H9 (cell line): Measurements from ENCODE around the gene LMO3. TPM values are rescaled to one million over a fixed set of nuclear protein-coding genes. Genes with fewer than 3 reads are reported as not detected.

Experiments used
- DNase-seq: peaks from one replicate; pipeline ENCODE4 v3.0.0-alpha.2; 2017
- H2AFZ ChIP-seq: one replicate; pipeline ENCODE4 v1.6.1; 2013; ENCODE audit warnings: mild to moderate bottlenecking, low read length, control low read depth, moderate library complexity
- H2AK5ac ChIP-seq: 2 replicates; pipeline ENCODE4 v1.6.1; 2013; ENCODE audit warnings: low read length, control low read depth, mixed read lengths; ENCODE audit not compliant: insufficient read length
- H2BK120ac ChIP-seq: one replicate; pipeline ENCODE4 v1.6.1; 2013; ENCODE audit warnings: low read depth, mild to moderate bottlenecking, low read length, control low read depth, inconsistent platforms; ENCODE audit not compliant: poor library complexity, severe bottlenecking
- H2BK12ac ChIP-seq: 2 replicates; pipeline ENCODE4 v1.6.1; 2013; ENCODE audit warnings: low read length, control low read depth, mixed read lengths, low read depth; ENCODE audit not compliant: insufficient read length
- H2BK15ac ChIP-seq: 2 replicates; pipeline ENCODE4 v1.6.1; 2013; ENCODE audit warnings: low read depth, low read length, control low read depth
- H2BK20ac ChIP-seq: one replicate; pipeline ENCODE4 v1.6.1; 2013; ENCODE audit warnings: low read depth, mild to moderate bottlenecking, low read length, control low read depth, inconsistent platforms; ENCODE audit not compliant: poor library complexity, severe bottlenecking
- H2BK5ac ChIP-seq: 2 replicates; pipeline ENCODE4 v1.6.1; 2013; ENCODE audit warnings: low read length, control low read depth, mixed read lengths; ENCODE audit not compliant: insufficient read length
- H3K14ac ChIP-seq: 2 replicates; pipeline ENCODE4 v1.6.1; 2013; ENCODE audit warnings: low read length, control low read depth; ENCODE audit not compliant: insufficient read depth
- H3K18ac ChIP-seq: 2 replicates; pipeline ENCODE4 v1.6.1; 2013; ENCODE audit warnings: low read depth, mild to moderate bottlenecking, mixed read lengths, low read length, control low read depth; ENCODE audit not compliant: insufficient read length
- H3K23ac ChIP-seq: 2 replicates; pipeline ENCODE4 v1.6.1; 2013; ENCODE audit warnings: low read length, control low read depth, mixed read lengths, low read depth; ENCODE audit not compliant: insufficient read length
- H3K23me2 ChIP-seq: 2 replicates; pipeline ENCODE4 v1.6.1; 2013; ENCODE audit warnings: low read depth, mild to moderate bottlenecking, mixed read lengths, low read length, control low read depth; ENCODE audit not compliant: insufficient read length, poor library complexity, severe bottlenecking
- H3K27ac ChIP-seq: 2 replicates; pipeline ENCODE4 v1.5.1; 2013; ENCODE audit warnings: low read length, control low read depth, mixed read lengths, low read depth; ENCODE audit not compliant: insufficient read length
- H3K27me3 ChIP-seq: 2 replicates; pipeline ENCODE4 v1.6.1; 2013; ENCODE audit warnings: low read length, control low read depth, inconsistent platforms; ENCODE audit not compliant: insufficient read depth
- H3K4ac ChIP-seq: 2 replicates; pipeline ENCODE4 v1.6.1; 2013; ENCODE audit warnings: low read depth, mild to moderate bottlenecking, control low read depth, inconsistent platforms, low read length, moderate library complexity
- H3K4me1 ChIP-seq: 2 replicates; pipeline ENCODE4 v1.6.1; 2013; ENCODE audit warnings: low read length, control low read depth, inconsistent platforms; ENCODE audit not compliant: insufficient read depth
- H3K4me2 ChIP-seq: 2 replicates; pipeline ENCODE4 v1.6.1; 2013; ENCODE audit warnings: low read length, control low read depth, mixed read lengths; ENCODE audit not compliant: insufficient read length, insufficient read depth
- H3K56ac ChIP-seq: 2 replicates; pipeline ENCODE4 v1.6.1; 2013; ENCODE audit warnings: low read depth, mild to moderate bottlenecking, mixed read lengths, low read length, control low read depth; ENCODE audit not compliant: insufficient read length
- H3K79me1 ChIP-seq: 2 replicates; pipeline ENCODE4 v1.6.1; 2013; ENCODE audit warnings: low read depth, mild to moderate bottlenecking, moderate library complexity, low read length, control low read depth, inconsistent platforms; ENCODE audit not compliant: insufficient read depth, poor library complexity, severe bottlenecking
- H3K79me2 ChIP-seq: 2 replicates; pipeline ENCODE4 v1.6.1; 2013; ENCODE audit warnings: low read length, control low read depth, inconsistent platforms; ENCODE audit not compliant: insufficient read depth
- H3K9ac ChIP-seq: 2 replicates; pipeline ENCODE4 v1.6.1; 2013; ENCODE audit warnings: low read length, control low read depth, mixed read lengths; ENCODE audit not compliant: insufficient read length; ENCODE audit errors: extremely low read depth
- H3K9me3 ChIP-seq: one replicate; pipeline ENCODE4 v1.6.1; 2013; ENCODE audit warnings: low read depth, low read length, inconsistent platforms; ENCODE audit not compliant: control insufficient read depth
- H3T11ph ChIP-seq: one replicate; pipeline ENCODE4 v1.6.1; 2013; ENCODE audit warnings: mild to moderate bottlenecking, low read length, control low read depth, inconsistent platforms
- H4K20me1 ChIP-seq: one replicate; pipeline ENCODE4 v1.6.1; 2013; ENCODE audit not compliant: control insufficient read depth, insufficient read length, insufficient read depth
- H4K5ac ChIP-seq: 2 replicates; pipeline ENCODE4 v1.6.1; 2013; ENCODE audit warnings: low read depth, mild to moderate bottlenecking, mixed read lengths, low read length, control low read depth; ENCODE audit not compliant: insufficient read length
- H4K8ac ChIP-seq: replicated peaks from 2 replicates; pipeline ENCODE4 v1.6.1; 2013; ENCODE audit warnings: low read length, control low read depth, mixed read lengths, low read depth; ENCODE audit not compliant: insufficient read length
- H4K91ac ChIP-seq: 2 replicates; pipeline ENCODE4 v1.6.1; 2013; ENCODE audit warnings: low read depth, mild to moderate bottlenecking, moderate library complexity, mixed read lengths, low read length, control low read depth; ENCODE audit not compliant: insufficient read length
- H3K27ac Mint-ChIP-seq, 3 experiments: 2 replicates in 2 of 3; 3 replicates in 1 of 3; pipeline ENCODE4 v1.8.0; 2020 to 2021; ENCODE audit warnings: mixed read lengths in 3 of 3, mild to moderate bottlenecking in 1 of 3, moderate library complexity in 1 of 3
- H3K27me3 Mint-ChIP-seq: 2 replicates; pipeline ENCODE4 v1.8.0; 2021; ENCODE audit warnings: low read depth, mild to moderate bottlenecking, moderate library complexity, mixed read lengths
- H3K36me3 Mint-ChIP-seq, 3 experiments: 2 replicates in 2 of 3; 3 replicates in 1 of 3; pipeline ENCODE4 v1.8.0; 2020 to 2021; ENCODE audit warnings: low read depth in 3 of 3, mixed read lengths in 3 of 3; ENCODE audit not compliant: insufficient read depth in 1 of 3
- H3K4me1 Mint-ChIP-seq, 2 experiments: 2 replicates each; pipeline ENCODE4 v1.8.0; 2020; ENCODE audit warnings: mixed read lengths in 2 of 2
- H3K4me3 Mint-ChIP-seq, 2 experiments: 2 replicates in 1 of 2; 3 replicates in 1 of 2; pipeline ENCODE4 v1.8.0; 2020 to 2021; ENCODE audit warnings: mild to moderate bottlenecking in 2 of 2, mixed read lengths in 2 of 2, moderate library complexity in 1 of 2
- H3K9me3 Mint-ChIP-seq, 2 experiments: 2 replicates in 1 of 2; 3 replicates in 1 of 2; pipeline ENCODE4 v1.8.0; 2020; ENCODE audit warnings: mild to moderate bottlenecking in 2 of 2, mixed read lengths in 2 of 2, moderate library complexity in 1 of 2
- CTCF ChIP-seq: fragments of 200-600 bp; sonication (generic); conservative IDR thresholded peaks from 3 replicates; pipeline ENCODE4 v1.8.0; 2021; ENCODE audit warnings: antibody characterized with exemption, mild to moderate bottlenecking
- WGBS: extraction: QIAGEN DNeasy Blood & Tissue Kit; methylation state at CpG from one replicate; pipeline ENCODE4 v1.1.7; 2013; ENCODE audit warnings: missing lambda C conversion rate, low lambda C conversion rate, mixed read lengths; ENCODE audit not compliant: insufficient read length; ENCODE audit errors: extremely low coverage; 5-methylcytosine and 5-hydroxymethylcytosine counted together
- total RNA-seq: library from RNA; stranded (reverse); gene quantifications from 2 replicates; pipeline ENCODE4 v1.2.1, GENCODE V29; 2021

Gene LMO3
- total RNA-seq, 1 experiment from 2014 or later, result not detected

GRCh38 chr12:16634786-16635185 lies 28.8 kb upstream of the LMO3 start:
- H3K27ac Mint-ChIP-seq, result no peak overlapping the region
- Histone ChIP-seq H4K5ac (no peak overlapping the region), H2BK15ac (no peak overlapping the region), H2BK120ac (no peak overlapping the region), H3K18ac (no peak overlapping the region), H2BK5ac (no peak overlapping the region), H3K23ac (no peak overlapping the region), H3K4me1 (no peaks in the 10 kb centered on the region), H3K79me2 (no peaks in the 10 kb centered on the region), H3K4ac (no peak overlapping the region), H3K9ac (no peak overlapping the region), H3K79me1 (no peaks in the 10 kb centered on the region), H4K8ac (no peak overlapping the region), H2BK12ac (no peak overlapping the region), H2BK20ac (no peak overlapping the region), H4K20me1 (no peaks in the 10 kb centered on the region), H3K4me2 (no peak overlapping the region), H3K14ac (no peak overlapping the region), H3K23me2 (no peaks in the 10 kb centered on the region), H3K56ac (no peak overlapping the region), H3K27me3 (no peaks in the 10 kb centered on the region), H3K27ac (no peak overlapping the region), H2AK5ac (no peak overlapping the region), H3T11ph (no peak overlapping the region), H3K9me3 (no peaks in the 10 kb centered on the region), H2AFZ (no peak overlapping the region), H4K91ac (no peak overlapping the region)
- H3K4me3 Mint-ChIP-seq, result no peak overlapping the region
- peaks cover 2 to 3% of the 10 kb centered on the region in 2 experiments; a peak in 2 of 5 replicates for H3K9me3 Mint-ChIP-seq
- no peaks in the 10 kb centered on the region; a peak in 2 of 7 replicates for H3K36me3 Mint-ChIP-seq
- H3K4me1 Mint-ChIP-seq, result no peaks in the 10 kb centered on the region
- TF ChIP-seq CTCF, result no peak
- no CpG with 5 or more reads among the region's 1 CpG for WGBS
- DNase-seq, result no peak
- no peaks in the 10 kb centered on the region for H3K27me3 Mint-ChIP-seq
